ENCODE data around the gene VPS33B. TPM values are rescaled to one million over a fixed set of nuclear protein-coding genes. Genes with fewer than 3 reads are reported as not detected.

Gene VPS33B
- total RNA-seq, 1 donor = 8.0 TPM

DNA sequence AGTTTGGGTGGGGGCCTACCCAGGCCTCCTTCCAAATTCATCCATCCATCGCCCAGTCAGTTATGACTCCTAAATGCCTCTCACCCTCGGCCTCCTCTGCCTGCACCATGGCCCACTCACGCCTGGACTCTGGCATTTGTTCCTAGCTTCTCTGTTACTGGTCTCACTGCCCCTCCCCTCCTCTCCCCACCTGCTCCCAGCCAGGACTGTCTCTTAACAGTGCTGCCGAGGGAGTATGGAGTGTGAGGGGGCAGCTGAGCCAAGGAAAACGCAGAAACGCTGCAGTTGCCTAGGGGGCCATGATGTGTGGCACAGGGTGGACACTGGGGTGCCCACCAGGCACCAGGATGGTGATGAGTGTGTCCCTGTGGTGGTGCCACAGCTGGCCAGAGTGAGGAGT lies 64.6 kb downstream of the VPS33B start:
- peak overlapping the region; percentile 78 for H3K4me2 ChIP-seq (ENCODE audit: insufficient read depth, low read length)
- H3K4me1 ChIP-seq (ENCODE audit: insufficient read depth, low read length) = peaks cover 27% of the 10 kb centered on the region
- H2AFZ ChIP-seq (ENCODE audit: low read length) = peak overlapping the region; percentile 77
- TF ChIP-seq CTCF (IDR thresholded peaks at IDR 0.05; ENCODE audit: extremely low read depth, low read depth, low read length) = no peak
- peak overlapping the region; percentile 66 for H3K27ac ChIP-seq (ENCODE audit: low read depth, low read length)
- no peaks in the 10 kb centered on the region for H4K20me1 ChIP-seq (ENCODE audit: insufficient read depth, low read length)
- no peak for DNase-seq (ENCODE audit: insufficient read length, low spot score, missing footprints)
- peaks cover 18% of the 10 kb centered on the region for H3K79me2 ChIP-seq (ENCODE audit: insufficient read depth, low read length)
- H3K27me3 ChIP-seq (ENCODE audit: insufficient read depth, low read length) = no peaks in the 10 kb centered on the region
- peak overlapping the region; percentile 80 for H3K4me3 ChIP-seq (ENCODE audit: insufficient read depth, low read length)
- no peaks in the 10 kb centered on the region for H3K9me3 ChIP-seq (ENCODE audit: low read depth, low read length)
- H3K36me3 ChIP-seq (ENCODE audit: insufficient read depth, low read length) = peaks cover 33% of the 10 kb centered on the region

- peaks cover 27% of the 10 kb centered on the region for H3K4me1 ChIP-seq (ENCODE audit: insufficient read depth, low read length)
- peak; percentile 93 for DNase-seq (ENCODE audit: insufficient read length, low spot score, missing footprints)
- peak overlapping the region; percentile 78 for H3K4me2 ChIP-seq (ENCODE audit: insufficient read depth, low read length)
- peak overlapping the region; percentile 80 for H3K4me3 ChIP-seq (ENCODE audit: insufficient read depth, low read length)
- TF ChIP-seq CTCF (IDR thresholded peaks at IDR 0.05; ENCODE audit: extremely low read depth, low read depth, low read length) = no peak
- H2AFZ ChIP-seq (ENCODE audit: low read length) = peak overlapping the region; percentile 77
- H3K9me3 ChIP-seq (ENCODE audit: low read depth, low read length) = no peaks in the 10 kb centered on the region
- peak overlapping the region; percentile 66 for H3K27ac ChIP-seq (ENCODE audit: low read depth, low read length)
- H4K20me1 ChIP-seq (ENCODE audit: insufficient read depth, low read length) = no peaks in the 10 kb centered on the region
- no peaks in the 10 kb centered on the region for H3K27me3 ChIP-seq (ENCODE audit: insufficient read depth, low read length)
- H3K79me2 ChIP-seq (ENCODE audit: insufficient read depth, low read length) = peaks cover 18% of the 10 kb centered on the region
- H3K36me3 ChIP-seq (ENCODE audit: insufficient read depth, low read length) = peaks cover 36% of the 10 kb centered on the region
Observed at GRCh38 chr15:90957031-90957790, 65.2 kb downstream of the VPS33B start.

- H3K79me2 ChIP-seq (ENCODE audit: insufficient read depth, low read length) = peaks cover 15% of the 10 kb centered on the region
- peak overlapping the region; percentile 66 for H3K27ac ChIP-seq (ENCODE audit: low read depth, low read length)
- peak overlapping the region; percentile 77 for H2AFZ ChIP-seq (ENCODE audit: low read length)
- peaks cover 36% of the 10 kb centered on the region for H3K36me3 ChIP-seq (ENCODE audit: insufficient read depth, low read length)
- no peaks in the 10 kb centered on the region for H3K9me3 ChIP-seq (ENCODE audit: low read depth, low read length)
- H3K4me1 ChIP-seq (ENCODE audit: insufficient read depth, low read length) = peaks cover 27% of the 10 kb centered on the region
- peak; percentile 82 for TF ChIP-seq CTCF (IDR thresholded peaks at IDR 0.05; ENCODE audit: extremely low read depth, low read depth, low read length)
- H3K4me2 ChIP-seq (ENCODE audit: insufficient read depth, low read length) = peak overlapping the region; percentile 78
- H3K27me3 ChIP-seq (ENCODE audit: insufficient read depth, low read length) = no peaks in the 10 kb centered on the region
- no peaks in the 10 kb centered on the region for H4K20me1 ChIP-seq (ENCODE audit: insufficient read depth, low read length)
- H3K4me3 ChIP-seq (ENCODE audit: insufficient read depth, low read length) = peak overlapping the region; percentile 80
- DNase-seq (ENCODE audit: insufficient read length, low spot score, missing footprints) = peak; percentile 100
Observed at GRCh38 chr15:90956274-90957030, 65.9 kb downstream of the VPS33B start.

Measured in osteoblast (primary cell).